ENCODE results near the gene EYA4.
"Not testable (repeated sequence)": the region's sequence is repeated elsewhere in the genome, so short reads cannot be mapped to it uniquely, and the experiment has no call there.

Gene EYA4

DNA sequence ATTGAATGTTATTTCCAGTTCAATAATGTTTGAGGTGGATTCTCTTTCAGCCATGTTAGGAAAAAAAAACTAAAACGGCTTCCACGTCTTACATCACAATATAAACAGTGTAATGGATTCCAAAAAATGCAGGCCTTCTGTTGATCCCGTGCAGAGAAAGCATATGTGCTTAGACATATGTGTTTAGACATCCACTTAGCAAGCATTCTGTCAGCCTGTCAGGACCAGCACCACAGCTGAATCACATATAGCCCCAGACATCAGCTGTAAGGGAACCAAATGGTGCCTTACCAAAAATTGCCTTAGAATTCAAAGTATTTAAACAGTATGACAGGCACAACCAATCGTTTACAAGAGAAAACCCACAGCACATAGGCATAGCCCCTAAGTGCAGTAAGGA, 304.9 kb downstream of the EYA4 start:
- Histone ChIP-seq H3K9me3 (ENCODE audit: control insufficient read depth in 5 of 5, low read length in 5 of 5) (no peaks in the 10 kb centered on the region), H3K27ac (ENCODE audit: low read depth, low read length) (no peak overlapping the region), H3K4me3 (ENCODE audit: low read depth in 1 of 5, low read length in 5 of 5) (no peak overlapping the region), H3K4me1 (ENCODE audit: control insufficient read depth in 5 of 5, insufficient read depth in 5 of 5, low read length in 5 of 5) (no peaks in the 10 kb centered on the region), H3K27me3 (ENCODE audit: control insufficient read depth in 5 of 5, insufficient read depth in 4 of 5, low read length in 5 of 5) (peaks cover 0 to 2% (median 0%) of the 10 kb centered on the region in 5 donors), H3K9ac (ENCODE audit: low read length in 5 of 5) (no peak overlapping the region), H3K36me3 (ENCODE audit: control insufficient read depth in 5 of 5, insufficient read depth in 5 of 5, low read length in 5 of 5) (no peaks in the 10 kb centered on the region)

DNA sequence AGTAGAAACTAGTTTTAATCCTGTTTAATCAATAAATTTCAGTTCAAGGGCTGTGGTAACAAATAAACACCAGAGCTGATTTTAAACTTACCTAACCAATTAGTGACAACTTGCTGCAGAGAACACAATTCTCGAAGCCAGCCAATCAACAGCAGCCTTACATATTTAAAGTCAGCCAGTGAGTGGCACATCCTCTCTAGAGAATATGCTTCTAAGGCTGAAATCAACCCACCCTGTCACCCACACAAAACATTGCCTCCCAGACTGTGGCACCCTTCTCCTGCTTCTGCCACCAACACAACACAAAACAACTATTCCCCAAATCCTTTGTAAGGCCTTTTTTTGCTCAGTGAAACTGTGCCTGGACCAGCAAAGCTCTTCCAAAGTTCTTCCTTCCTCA, 306.0 kb downstream of the EYA4 start:
- H3K4me3 ChIP-seq (ENCODE audit: low read depth in 1 of 5, low read length in 5 of 5), result no peak overlapping the region
- H3K27me3 ChIP-seq (ENCODE audit: control insufficient read depth in 5 of 5, insufficient read depth in 4 of 5, low read length in 5 of 5), result no peaks in the 10 kb centered on the region
- H3K4me1 ChIP-seq (ENCODE audit: control insufficient read depth in 5 of 5, insufficient read depth in 5 of 5, low read length in 5 of 5), result no peaks in the 10 kb centered on the region
- H3K9ac ChIP-seq (ENCODE audit: low read length in 5 of 5), result no peak overlapping the region
- no peaks in the 10 kb centered on the region for H3K36me3 ChIP-seq (ENCODE audit: control insufficient read depth in 5 of 5, insufficient read depth in 5 of 5, low read length in 5 of 5)
- H3K9me3 ChIP-seq (ENCODE audit: control insufficient read depth in 5 of 5, low read length in 5 of 5), result no peaks in the 10 kb centered on the region
- no peak overlapping the region for H3K27ac ChIP-seq (ENCODE audit: low read depth, low read length)

DNA sequence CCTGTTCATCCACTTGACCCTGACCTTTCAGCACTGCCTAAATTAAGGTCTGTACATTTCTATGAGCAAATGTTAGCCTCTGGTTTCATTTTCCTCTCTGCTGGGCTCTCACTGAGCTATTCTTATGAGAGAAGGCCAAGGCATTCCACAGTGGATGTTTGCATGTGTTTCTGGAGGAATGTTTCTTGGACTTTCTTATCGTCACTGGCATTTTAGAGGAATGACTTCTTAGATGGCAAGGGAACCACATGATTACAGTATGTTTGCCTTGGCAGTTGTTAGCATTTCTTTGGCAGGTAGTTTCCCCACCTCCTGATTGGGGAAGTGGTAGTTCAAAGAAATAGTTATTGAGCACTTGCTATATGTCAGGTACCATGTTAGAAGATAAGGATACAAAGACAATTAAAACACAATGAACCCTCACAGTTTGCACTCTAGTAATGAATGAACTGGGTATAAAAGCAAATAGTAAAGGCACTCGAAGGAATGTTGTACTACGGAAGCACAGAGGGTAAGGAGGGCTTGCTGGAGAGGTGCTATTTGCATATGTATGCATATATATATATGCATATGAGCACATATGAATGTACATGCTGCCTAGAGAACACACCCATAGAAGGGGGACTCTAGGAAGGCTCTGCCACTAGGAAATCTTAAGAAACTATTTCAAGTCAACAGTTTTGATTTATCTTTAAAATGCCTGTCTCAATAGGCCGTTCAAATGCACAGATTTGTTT, 307.4 kb downstream of the EYA4 start:
- H3K9me3 ChIP-seq (ENCODE audit: control insufficient read depth in 5 of 5, low read length in 5 of 5), result no peaks in the 10 kb centered on the region
- no peak overlapping the region for H3K27ac ChIP-seq (ENCODE audit: low read depth, low read length)

DNA sequence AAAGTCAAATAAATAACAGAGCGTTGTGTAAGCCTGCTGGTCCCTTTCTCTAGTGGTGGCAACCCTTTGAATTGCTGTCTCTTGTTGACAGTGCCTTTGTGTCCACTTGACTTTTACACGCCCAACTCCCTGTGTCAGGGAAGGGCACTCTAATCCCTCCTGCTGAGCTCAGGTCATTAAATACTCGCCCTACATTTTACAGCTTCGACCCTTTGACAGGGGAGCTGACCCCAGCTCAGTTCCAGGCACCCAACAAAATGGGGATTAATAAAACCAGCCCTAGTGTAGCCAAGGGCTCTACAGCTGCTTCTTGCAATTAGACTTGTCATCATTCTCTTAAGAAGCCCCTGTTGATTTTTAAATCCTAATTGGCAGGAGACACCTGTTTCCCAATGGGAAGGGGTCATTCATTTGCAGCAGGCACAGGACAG, 308.2 kb downstream of the EYA4 start:
- Histone ChIP-seq H3K4me1 (ENCODE audit: control insufficient read depth in 5 of 5, insufficient read depth in 5 of 5, low read length in 5 of 5) (no peaks in the 10 kb centered on the region), H3K27ac (ENCODE audit: low read depth, low read length) (no peak overlapping the region), H3K4me3 (ENCODE audit: low read depth in 1 of 5, low read length in 5 of 5) (no peak overlapping the region), H3K9ac (ENCODE audit: low read length in 5 of 5) (no peak overlapping the region), H3K9me3 (ENCODE audit: control insufficient read depth in 5 of 5, low read length in 5 of 5) (no peaks in the 10 kb centered on the region), H3K36me3 (ENCODE audit: control insufficient read depth in 5 of 5, insufficient read depth in 5 of 5, low read length in 5 of 5) (no peaks in the 10 kb centered on the region), H3K27me3 (ENCODE audit: control insufficient read depth in 5 of 5, insufficient read depth in 4 of 5, low read length in 5 of 5) (no peaks in the 10 kb centered on the region)

More for the DNA sequence above, 307.4 kb downstream of the EYA4 start:
- Histone ChIP-seq H3K4me3 (ENCODE audit: low read depth in 1 of 5, low read length in 5 of 5) (no peak overlapping the region), H3K9ac (ENCODE audit: low read length in 5 of 5) (no peak overlapping the region), H3K36me3 (ENCODE audit: control insufficient read depth in 5 of 5, insufficient read depth in 5 of 5, low read length in 5 of 5) (no peaks in the 10 kb centered on the region), H3K27me3 (ENCODE audit: control insufficient read depth in 5 of 5, insufficient read depth in 4 of 5, low read length in 5 of 5) (no peaks in the 10 kb centered on the region), H3K4me1 (ENCODE audit: control insufficient read depth in 5 of 5, insufficient read depth in 5 of 5, low read length in 5 of 5) (no peaks in the 10 kb centered on the region)

DNA sequence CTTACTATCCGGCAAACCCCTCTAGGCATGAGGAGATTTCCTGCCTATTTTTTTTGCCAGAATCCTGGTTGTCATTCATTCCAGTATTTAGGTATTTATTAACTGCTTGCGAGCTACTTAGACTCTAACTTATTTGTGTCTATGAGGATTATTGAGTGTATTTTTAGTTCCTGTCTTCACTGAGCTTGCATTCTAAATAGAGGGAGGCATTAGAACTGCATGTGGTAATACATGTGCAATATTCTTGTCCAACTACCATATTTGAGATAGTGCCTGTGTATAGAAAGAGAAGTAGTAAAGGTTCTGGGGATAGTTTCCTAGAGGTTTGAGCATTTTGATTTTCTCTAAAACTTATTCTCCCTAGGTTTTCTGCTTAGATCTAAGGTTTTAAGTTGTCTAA, 308.9 kb downstream of the EYA4 start:
- no peak overlapping the region for H3K27ac ChIP-seq (ENCODE audit: low read depth, low read length)
- H3K9me3 ChIP-seq (ENCODE audit: control insufficient read depth in 5 of 5, low read length in 5 of 5), result no peaks in the 10 kb centered on the region
- no peak overlapping the region for H3K4me3 ChIP-seq (ENCODE audit: low read depth in 1 of 5, low read length in 5 of 5)
- H3K9ac ChIP-seq (ENCODE audit: low read length in 5 of 5), result no peak overlapping the region
- H3K36me3 ChIP-seq (ENCODE audit: control insufficient read depth in 5 of 5, insufficient read depth in 5 of 5, low read length in 5 of 5), result no peaks in the 10 kb centered on the region
- H3K4me1 ChIP-seq (ENCODE audit: control insufficient read depth in 5 of 5, insufficient read depth in 5 of 5, low read length in 5 of 5), result no peaks in the 10 kb centered on the region
- no peaks in the 10 kb centered on the region for H3K27me3 ChIP-seq (ENCODE audit: control insufficient read depth in 5 of 5, insufficient read depth in 4 of 5, low read length in 5 of 5)

DNA sequence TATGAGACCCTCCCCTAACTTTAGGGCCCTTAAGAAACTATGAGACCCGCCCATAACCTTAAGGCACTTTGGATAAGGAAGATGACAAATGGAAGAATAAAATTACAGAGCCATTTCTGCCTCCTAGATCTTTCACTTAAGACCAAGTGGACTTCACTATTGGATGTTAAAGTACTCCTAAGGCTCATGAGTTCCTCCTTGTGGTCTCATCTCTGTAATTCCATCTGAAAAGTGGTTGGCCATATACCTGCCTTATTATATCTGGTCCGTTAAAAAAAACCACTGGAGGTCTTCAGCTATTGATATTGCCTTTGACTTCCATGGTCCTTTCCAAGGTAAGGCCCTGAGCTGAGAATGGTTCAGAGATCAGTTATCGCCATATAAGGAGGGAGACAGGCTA, 310.3 kb downstream of the EYA4 start:
- no peaks in the 10 kb centered on the region for H3K9me3 ChIP-seq (ENCODE audit: control insufficient read depth in 5 of 5, low read length in 5 of 5)

DNA sequence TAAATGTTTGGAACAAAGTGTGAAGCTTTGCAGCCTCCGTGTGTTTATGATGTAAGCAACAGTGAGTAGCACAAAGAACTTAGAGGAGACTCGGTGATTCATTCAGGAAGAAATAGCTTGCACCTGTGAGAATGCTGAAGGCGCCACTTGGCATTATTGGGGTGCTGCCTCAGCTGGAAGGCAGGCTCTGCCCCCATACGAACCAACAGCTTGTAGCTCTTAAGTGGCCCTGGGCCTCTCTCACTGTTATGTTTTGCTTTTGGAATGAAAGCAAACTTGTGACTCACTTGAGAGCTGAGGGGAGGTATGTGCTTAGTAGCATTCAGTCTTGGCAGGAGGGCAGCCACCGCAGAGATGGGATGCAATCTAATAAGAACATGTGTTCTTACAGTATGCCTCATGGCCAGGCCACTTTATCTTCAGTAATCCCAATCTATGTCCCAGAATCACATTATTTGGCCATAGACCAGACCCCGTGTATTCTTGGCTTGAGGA, 310.7 kb downstream of the EYA4 start:
- Histone ChIP-seq H3K4me3 (ENCODE audit: low read depth in 1 of 5, low read length in 5 of 5) (no peak overlapping the region), H3K27ac (ENCODE audit: low read depth, low read length) (no peak overlapping the region), H3K36me3 (ENCODE audit: control insufficient read depth in 5 of 5, insufficient read depth in 5 of 5, low read length in 5 of 5) (no peaks in the 10 kb centered on the region), H3K9me3 (ENCODE audit: control insufficient read depth in 5 of 5, low read length in 5 of 5) (no peaks in the 10 kb centered on the region), H3K27me3 (ENCODE audit: control insufficient read depth in 5 of 5, insufficient read depth in 4 of 5, low read length in 5 of 5) (no peaks in the 10 kb centered on the region), H3K4me1 (ENCODE audit: control insufficient read depth in 5 of 5, insufficient read depth in 5 of 5, low read length in 5 of 5) (no peaks in the 10 kb centered on the region), H3K9ac (ENCODE audit: low read length in 5 of 5) (no peak overlapping the region)

More for the DNA sequence above, 310.3 kb downstream of the EYA4 start:
- H3K4me1 ChIP-seq (ENCODE audit: control insufficient read depth in 5 of 5, insufficient read depth in 5 of 5, low read length in 5 of 5), result no peaks in the 10 kb centered on the region
- no peak overlapping the region for H3K4me3 ChIP-seq (ENCODE audit: low read depth in 1 of 5, low read length in 5 of 5)
- no peak overlapping the region for H3K27ac ChIP-seq (ENCODE audit: low read depth, low read length)
- H3K27me3 ChIP-seq (ENCODE audit: control insufficient read depth in 5 of 5, insufficient read depth in 4 of 5, low read length in 5 of 5), result no peaks in the 10 kb centered on the region
- no peaks in the 10 kb centered on the region for H3K36me3 ChIP-seq (ENCODE audit: control insufficient read depth in 5 of 5, insufficient read depth in 5 of 5, low read length in 5 of 5)
- no peak overlapping the region for H3K9ac ChIP-seq (ENCODE audit: low read length in 5 of 5)

DNA sequence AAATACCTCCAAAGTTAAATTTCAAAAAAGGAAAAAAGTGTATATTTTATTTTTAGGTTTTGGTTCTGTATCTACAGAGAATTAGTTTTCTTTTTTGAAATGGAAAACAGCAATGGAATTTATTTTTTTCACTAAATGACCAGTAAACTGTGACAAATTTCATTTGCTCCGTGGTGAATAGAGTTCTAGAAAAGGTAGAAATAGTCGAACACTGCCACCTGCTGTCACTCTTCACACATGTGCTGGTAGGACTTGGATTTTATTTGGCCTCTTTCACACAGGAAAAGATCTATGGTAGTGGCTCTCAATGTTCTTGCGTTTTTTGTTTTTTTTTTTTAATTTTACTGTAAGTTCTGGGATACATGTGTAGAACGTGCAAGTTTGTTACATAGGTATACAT, 312.5 kb downstream of the EYA4 start:
- Histone ChIP-seq H3K36me3 (ENCODE audit: control insufficient read depth in 5 of 5, insufficient read depth in 5 of 5, low read length in 5 of 5) (no peaks in the 10 kb centered on the region), H3K4me3 (ENCODE audit: low read depth in 1 of 5, low read length in 5 of 5) (no peak overlapping the region), H3K4me1 (ENCODE audit: control insufficient read depth in 5 of 5, insufficient read depth in 5 of 5, low read length in 5 of 5) (no peaks in the 10 kb centered on the region), H3K27me3 (ENCODE audit: control insufficient read depth in 5 of 5, insufficient read depth in 4 of 5, low read length in 5 of 5) (no peaks in the 10 kb centered on the region), H3K27ac (ENCODE audit: low read depth, low read length) (no peak overlapping the region), H3K9ac (ENCODE audit: low read length in 5 of 5) (no peak overlapping the region), H3K9me3 (ENCODE audit: control insufficient read depth in 5 of 5, low read length in 5 of 5) (peaks cover 0 to 1% (median 0%) of the 10 kb centered on the region in 5 donors)

DNA sequence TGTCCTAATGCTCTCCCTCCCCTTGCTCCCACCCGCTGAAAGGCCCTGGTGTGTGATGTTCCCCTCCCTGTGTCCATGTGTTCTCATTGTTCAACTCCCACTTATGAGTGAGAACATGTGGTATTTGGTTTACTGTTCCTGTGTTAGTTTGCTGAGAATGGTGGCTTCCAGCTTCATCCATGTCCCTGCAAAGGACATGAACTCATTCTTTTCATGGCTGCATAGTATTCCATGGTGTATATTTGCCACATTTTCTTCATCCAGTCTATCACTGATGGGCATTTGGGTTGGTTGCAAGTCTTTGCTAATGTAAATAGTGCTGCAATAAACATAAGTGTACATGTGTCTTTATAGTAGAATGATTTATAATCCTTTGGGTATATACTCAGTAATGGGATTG, 313.0 kb downstream of the EYA4 start:
- H3K36me3 ChIP-seq (ENCODE audit: control insufficient read depth in 5 of 5, insufficient read depth in 5 of 5, low read length in 5 of 5); H3K9ac ChIP-seq (ENCODE audit: low read length in 5 of 5); H3K4me1 ChIP-seq (ENCODE audit: control insufficient read depth in 5 of 5, insufficient read depth in 5 of 5, low read length in 5 of 5); H3K4me3 ChIP-seq (ENCODE audit: low read depth in 1 of 5, low read length in 5 of 5); H3K27ac ChIP-seq (ENCODE audit: low read depth, low read length); H3K9me3 ChIP-seq (ENCODE audit: control insufficient read depth in 5 of 5, low read length in 5 of 5); H3K27me3 ChIP-seq (ENCODE audit: control insufficient read depth in 5 of 5, insufficient read depth in 4 of 5, low read length in 5 of 5): not testable (repeated sequence)

DNA sequence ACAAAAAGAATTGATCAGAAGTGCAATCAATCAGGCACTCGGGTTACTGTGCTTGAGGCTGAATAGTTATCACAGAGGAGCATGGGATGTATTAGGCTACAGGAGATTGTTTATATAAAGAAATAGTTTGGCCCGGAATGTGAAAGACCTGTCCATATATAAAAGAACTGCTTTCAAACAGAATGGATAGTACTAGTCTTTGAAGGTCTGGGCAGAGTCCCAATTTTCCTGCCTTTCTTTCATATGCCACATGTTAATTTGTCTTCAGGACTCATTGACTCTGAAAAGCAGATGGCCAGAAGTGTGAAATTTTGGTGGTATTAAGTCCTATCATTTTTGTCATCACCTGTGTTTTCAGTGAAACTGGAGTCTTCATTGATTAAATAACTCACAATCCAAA, 314.5 kb downstream of the EYA4 start:
- Histone ChIP-seq H3K27me3 (ENCODE audit: control insufficient read depth in 5 of 5, insufficient read depth in 4 of 5, low read length in 5 of 5) (no peaks in the 10 kb centered on the region), H3K27ac (ENCODE audit: low read depth, low read length) (no peak overlapping the region), H3K9ac (ENCODE audit: low read length in 5 of 5) (no peak overlapping the region), H3K4me1 (ENCODE audit: control insufficient read depth in 5 of 5, insufficient read depth in 5 of 5, low read length in 5 of 5) (no peaks in the 10 kb centered on the region), H3K9me3 (ENCODE audit: control insufficient read depth in 5 of 5, low read length in 5 of 5) (peaks cover 7 to 21% (median 17%) of the 10 kb centered on the region in 5 donors), H3K4me3 (ENCODE audit: low read depth in 1 of 5, low read length in 5 of 5) (no peak overlapping the region), H3K36me3 (ENCODE audit: control insufficient read depth in 5 of 5, insufficient read depth in 5 of 5, low read length in 5 of 5) (no peaks in the 10 kb centered on the region)

All from subcutaneous abdominal adipose tissue (tissue), 5 donors.